Dermis blood vessel endothelial cell (primary cell): ENCODE results near the gene PHAF1. TPM values are rescaled to one million over a fixed set of nuclear protein-coding genes. Genes with fewer than 3 reads are reported as not detected.
"Not testable (repeated sequence)": the region's sequence is repeated elsewhere in the genome, so short reads cannot be mapped to it uniquely, and the experiment has no call there.

ENCODE experiments used
- DNase-seq: peaks from one replicate; pipeline ENCODE4 v3.0.0; 2010
- total RNA-seq: library from RNA; depleted of rRNA; stranded (reverse); fragments of >200 nt; gene quantifications from 2 replicates; pipeline ENCODE4 v1.2.3, GENCODE V29; 2014

Gene PHAF1
- total RNA-seq, 1 donor from 2014 or later, result 14.8 TPM

DNA sequence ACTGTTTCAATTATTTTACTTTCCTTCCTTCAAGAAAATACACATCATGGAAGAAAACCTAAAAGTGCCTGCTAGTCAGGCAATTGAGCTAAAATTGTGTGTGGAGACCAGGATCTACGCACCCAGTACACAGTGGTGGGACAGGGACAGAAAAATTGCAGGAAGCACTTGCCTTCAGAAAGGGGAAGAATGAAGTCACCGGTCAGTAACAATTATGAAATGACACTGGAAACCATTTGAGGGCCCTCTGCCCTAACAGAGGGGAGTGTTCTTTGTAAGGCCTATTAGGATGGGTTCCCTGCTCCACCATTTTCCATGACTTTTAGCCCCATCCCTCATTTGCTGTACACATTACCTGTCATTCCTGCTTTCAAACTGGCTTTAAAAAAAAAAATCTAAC, 4.5 kb upstream of the PHAF1 start:
- no peak for DNase-seq

DNA sequence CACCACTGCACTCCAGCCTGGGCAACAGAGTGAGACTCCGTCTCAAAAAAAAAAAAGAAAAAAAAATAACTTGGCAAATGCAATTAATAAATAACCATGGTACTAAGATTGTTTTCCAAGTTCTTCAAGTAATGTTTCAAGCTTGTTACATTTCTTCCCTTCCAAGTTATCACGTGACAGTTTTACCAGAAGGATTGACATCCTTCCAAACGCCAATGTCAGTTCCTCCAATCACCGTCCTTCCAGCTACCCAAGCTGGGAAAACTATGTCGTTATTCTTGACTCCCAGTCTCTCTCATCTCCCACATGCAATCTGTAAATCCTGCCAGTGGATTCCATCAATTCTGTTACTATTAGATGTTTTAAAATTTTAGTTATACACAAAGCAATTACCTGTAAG, 3.9 kb upstream of the PHAF1 start:
- no peak for DNase-seq

DNA sequence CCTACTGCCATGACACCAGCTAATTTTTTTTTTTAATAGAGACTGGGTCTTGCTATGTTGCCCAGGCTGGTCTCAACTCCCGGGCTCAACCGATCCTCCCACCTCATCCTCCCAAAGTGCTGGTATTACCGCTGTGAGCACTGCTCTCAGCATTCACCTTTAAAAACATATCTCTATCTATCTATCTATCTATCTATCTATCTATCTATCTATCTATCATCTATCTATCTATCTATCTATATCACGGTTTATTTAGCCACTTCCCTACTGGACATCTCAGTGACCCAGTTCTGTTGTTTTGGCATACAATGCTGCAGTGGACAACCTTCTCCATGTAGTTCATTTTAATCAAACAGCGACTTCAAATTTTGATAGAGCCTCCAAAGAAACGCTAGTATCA, 1.3 kb upstream of the PHAF1 start:
- no peak for DNase-seq

DNA sequence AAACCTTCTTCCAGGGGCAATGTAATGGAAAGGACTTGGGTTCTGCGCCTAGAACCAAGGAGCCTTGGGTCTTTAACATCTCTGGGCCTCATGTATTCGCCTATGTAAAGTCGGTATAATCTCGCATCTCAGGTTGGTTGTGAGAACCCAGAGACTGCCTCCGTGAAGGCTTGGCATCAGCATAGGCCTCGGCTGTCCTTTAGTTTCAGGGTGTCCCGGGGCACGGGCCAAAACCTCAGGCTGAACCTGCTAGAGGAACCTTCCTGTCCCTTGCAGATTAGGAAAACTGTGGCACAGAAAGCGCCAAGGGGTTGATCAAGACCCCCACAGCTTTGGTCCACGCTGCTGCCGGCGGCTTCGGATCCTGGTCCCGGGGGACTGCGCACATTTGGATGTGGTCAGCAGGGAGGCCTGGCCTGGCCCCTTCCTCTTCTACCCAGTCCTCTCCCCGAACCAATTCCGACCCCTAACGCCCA, 772 bp upstream of the PHAF1 start:
- no peak for DNase-seq

DNA sequence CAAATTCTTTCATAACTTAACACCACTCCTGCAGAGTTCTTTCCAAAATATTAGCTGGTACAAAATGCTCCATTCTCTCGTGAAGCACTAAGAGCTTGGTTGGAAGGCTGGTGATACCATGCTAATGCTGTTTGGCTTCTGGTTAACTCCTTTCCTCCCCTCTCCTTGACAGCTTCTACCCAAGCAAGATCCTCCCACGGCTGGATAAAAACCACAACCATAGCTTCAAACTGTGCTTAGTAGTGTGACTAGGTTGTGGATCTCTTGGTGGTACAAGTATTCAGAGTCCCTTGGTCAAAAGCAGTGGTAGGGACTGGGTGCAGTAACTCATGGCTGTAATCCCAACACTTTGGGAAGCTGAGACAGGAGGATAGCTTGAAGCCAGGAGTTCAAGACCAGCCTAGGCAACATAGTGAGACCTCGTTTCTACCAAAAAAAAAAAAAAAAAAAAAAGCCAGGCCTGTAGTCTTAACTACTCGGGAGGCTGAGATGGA, 2.3 kb downstream of the PHAF1 start:
- DNase-seq, result no peak

GRCh38 chr16:67112591-67113399, 3.1 kb downstream of the PHAF1 start:
- peak; percentile 45 for DNase-seq

GRCh38 chr16:67114793-67115192, 5.1 kb downstream of the PHAF1 start:
- no peak for DNase-seq

GRCh38 chr16:67115639-67116038, 5.9 kb downstream of the PHAF1 start:
- no peak for DNase-seq

- peak; percentile 36 for DNase-seq
Observed at GRCh38 chr16:67116388-67117311, 6.9 kb downstream of the PHAF1 start.

- no peak for DNase-seq
Observed at GRCh38 chr16:67117716-67118115, 8.0 kb downstream of the PHAF1 start.

DNA sequence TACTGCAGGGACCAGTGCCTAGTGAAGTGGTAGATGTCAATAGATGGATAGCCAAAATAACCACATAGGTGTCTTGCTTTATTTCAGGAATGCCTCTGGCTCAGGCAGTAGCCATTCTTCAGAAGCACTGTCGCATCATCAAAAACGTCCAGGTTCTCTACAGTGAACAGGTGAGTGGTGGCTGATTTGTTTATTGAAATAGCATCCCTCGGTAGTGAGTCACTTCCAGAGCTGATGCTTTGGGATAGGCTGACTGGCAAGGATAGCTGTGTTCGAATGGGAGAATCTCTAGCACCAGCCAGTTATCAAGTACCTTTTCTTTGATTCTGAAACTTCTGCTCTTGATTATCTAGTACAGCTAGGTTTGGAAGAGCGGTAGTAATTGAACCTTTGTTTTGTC, 10.3 kb downstream of the PHAF1 start:
- no peak for DNase-seq

- DNase-seq, result not testable (repeated sequence)
Observed at GRCh38 chr16:67122799-67123198, 13.1 kb downstream of the PHAF1 start.

GRCh38 chr16:67128417-67128816, 18.7 kb downstream of the PHAF1 start:
- DNase-seq, result no peak

DNA sequence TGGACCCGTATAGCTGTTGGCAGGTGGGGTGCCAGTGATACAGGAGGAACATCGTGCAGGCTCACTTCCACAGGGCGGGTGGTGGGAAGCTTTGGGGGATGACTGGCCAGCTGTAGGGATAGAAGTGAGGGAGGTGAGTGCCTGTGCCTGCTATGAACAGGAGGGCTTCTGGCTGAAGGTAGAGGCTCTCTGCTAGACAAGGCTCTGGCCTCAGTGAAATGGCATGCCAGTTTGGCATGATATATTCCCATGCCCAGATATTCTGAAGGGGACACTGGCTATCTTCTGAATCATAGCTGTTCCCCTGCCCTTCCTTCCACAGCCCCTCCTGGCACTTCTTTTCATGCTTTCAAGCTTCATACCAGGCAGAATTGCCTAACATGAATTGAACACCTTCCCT, 19.1 kb downstream of the PHAF1 start:
- no peak for DNase-seq

- DNase-seq, result no peak
Observed at GRCh38 chr16:67129422-67129821, 19.7 kb downstream of the PHAF1 start.

DNA sequence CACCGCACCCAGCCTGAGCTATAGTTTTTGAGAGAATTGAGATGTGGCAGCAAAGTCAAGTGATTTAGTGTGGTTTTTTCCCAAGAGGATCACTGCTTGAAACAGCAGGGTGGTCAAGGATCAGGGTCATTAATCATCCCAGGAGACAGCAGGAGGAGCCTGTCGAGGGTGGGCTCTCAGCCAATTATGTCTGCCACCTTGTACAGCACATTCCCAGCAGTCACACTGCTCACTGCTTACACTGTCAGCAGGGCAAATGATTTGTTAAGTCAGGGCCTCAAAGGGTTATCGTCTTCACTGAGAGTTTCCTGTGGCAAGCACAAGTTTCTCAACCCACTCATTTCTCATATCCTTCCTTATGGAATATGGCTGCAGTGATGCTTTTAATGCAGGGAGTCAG, 27.9 kb downstream of the PHAF1 start:
- peak; percentile 76 for DNase-seq

GRCh38 chr16:67141391-67141790, 31.6 kb downstream of the PHAF1 start:
- no peak for DNase-seq

DNA sequence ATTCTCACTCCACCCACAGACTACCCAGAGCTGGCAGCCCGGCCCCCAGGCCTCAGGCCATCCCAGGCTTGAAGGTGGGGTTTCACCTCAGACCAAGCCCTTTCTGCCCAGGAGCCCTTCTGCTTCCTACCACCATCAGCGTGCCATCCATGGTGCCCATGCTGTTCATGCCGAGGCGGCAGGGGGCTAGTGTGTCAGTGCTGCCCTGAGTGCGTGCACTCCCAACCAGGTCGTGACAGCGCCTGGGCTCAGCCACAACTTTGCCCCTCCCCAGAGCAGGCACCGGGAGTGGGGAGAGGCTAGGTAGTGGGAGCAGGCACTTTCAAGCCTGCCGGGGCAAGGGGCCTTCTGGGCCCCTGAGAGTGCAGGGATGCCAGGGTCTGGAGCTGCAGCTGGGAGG, 32.6 kb downstream of the PHAF1 start:
- no peak for DNase-seq

GRCh38 chr16:67144943-67145342, 35.2 kb downstream of the PHAF1 start:
- DNase-seq, result no peak

DNA sequence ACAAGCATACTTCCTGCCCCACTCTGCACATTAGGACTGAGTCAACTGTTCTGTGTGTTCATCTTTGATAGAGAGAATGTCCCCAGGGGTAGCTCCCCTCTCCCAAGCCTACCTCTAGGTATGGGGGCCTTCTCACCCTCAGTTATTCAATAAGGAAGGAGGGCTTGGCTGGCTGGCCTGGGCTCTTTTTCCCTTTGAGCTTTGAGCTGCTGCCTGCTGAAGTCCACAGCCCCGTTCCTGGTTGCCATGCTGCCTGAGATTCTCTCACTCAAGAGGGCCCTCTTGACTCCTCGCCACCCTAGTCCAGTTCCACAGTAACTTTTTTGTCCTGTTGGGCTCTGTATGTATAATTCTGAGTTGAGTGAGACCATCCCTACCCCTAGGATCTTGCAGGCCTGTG, 36.0 kb downstream of the PHAF1 start:
- DNase-seq, result no peak

DNA sequence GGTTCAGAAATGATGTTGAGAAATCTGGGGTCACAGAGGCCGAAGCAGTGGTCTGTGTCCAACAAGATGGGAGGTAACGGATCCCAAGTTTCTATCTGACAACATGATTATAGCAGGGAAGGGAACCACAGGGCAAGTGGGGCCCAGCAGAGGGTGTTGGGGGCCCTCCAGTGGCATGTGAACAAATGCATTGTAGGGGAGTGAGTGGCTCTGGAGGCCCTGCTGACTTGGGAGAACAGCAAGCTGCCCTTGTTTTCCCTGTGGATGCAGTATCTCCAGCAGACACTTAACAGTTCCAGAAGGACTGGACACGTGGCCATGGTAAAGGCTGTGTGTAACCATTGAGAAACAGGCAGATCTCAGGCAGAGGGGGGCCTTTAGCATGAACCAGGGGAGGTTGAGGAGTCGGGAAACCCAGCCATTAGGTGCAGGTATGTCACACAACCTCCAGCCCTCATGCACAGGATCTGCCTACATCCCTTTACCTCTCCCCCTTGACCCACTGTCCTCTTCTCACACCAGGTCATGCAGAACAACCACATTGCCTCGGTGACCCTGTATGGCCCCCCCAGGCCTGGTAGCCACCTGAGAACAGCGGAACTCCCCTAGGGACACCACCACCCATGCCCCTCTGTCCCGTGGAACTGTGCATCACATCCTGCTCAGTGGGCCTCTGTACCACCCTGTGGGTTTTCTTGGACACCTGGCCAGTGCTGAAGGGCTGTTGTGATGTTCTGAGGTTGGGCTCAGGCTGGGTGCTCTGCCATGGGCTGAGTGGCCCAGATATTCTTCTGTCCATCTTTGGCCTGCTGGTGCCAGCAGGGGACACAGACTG, 37.0 kb downstream of the PHAF1 start:
- no peak for DNase-seq

DNA sequence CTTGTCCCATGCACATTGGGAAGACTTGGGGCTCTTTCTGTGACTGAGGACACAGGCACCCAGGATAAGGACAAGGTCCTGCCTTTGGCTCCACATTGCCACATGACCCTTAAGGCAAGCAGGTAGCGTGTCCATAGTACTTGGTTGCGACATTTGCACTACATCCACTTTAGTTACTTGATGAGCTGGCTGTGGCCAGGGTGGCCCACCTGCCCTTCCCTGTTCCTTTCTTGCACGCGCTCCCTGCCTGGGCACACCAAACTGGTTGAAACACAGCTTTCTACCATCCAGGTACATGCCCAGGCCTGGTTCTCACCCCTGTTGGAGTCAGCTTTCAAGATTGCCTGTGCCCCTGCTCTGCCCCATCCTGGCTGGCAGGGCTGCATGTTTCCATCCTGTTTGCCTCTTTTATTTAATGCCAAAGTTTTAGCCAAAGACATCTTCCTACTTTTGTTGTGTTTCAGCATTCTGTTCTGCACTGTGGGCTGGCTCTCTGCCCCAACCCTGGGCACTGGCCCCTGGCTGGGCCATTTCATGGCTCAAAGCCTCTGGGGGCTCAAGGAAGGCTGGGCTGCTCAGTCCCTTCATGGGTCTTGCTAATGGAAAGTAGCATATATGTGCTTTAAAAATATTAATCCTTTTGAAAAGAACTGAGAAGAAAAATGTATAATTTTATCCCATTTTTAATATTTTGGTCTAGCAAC, 37.8 kb downstream of the PHAF1 start:
- DNase-seq, result no peak
